Mesendoderm (in vitro differentiated cells): ENCODE results near the gene C2CD3.

Experiments
- DNase-seq: peaks from one replicate; pipeline ENCODE4 v3.0.0; 2013
- H2AK5ac ChIP-seq: 2 replicates; pipeline ENCODE4 v1.6.1; 2013; ENCODE audit warnings: low read length, inconsistent platforms
- H2BK120ac ChIP-seq: 2 replicates; pipeline ENCODE4 v1.6.1; 2013; ENCODE audit warnings: low read depth, mild to moderate bottlenecking, low read length, moderate library complexity, mixed read lengths
- H2BK15ac ChIP-seq: replicated peaks from 2 replicates; pipeline ENCODE4 v1.6.1; 2013; ENCODE audit warnings: low read depth, mild to moderate bottlenecking, moderate library complexity
- H2BK5ac ChIP-seq: 2 replicates; pipeline ENCODE4 v1.6.1; 2013; ENCODE audit warnings: low read length, inconsistent platforms
- H3K18ac ChIP-seq: 2 replicates; pipeline ENCODE4 v1.6.1; 2013; ENCODE audit warnings: mild to moderate bottlenecking, low read length, mixed read lengths
- H3K23ac ChIP-seq: one replicate; pipeline ENCODE4 v1.6.1; 2013; ENCODE audit warnings: low read length
- H3K27ac ChIP-seq: 2 replicates; pipeline ENCODE4 v1.5.1; 2013; ENCODE audit warnings: low read depth, mild to moderate bottlenecking, inconsistent platforms, low read length, moderate library complexity
- H3K27me3 ChIP-seq: 2 replicates; pipeline ENCODE4 v1.6.1; 2013; ENCODE audit warnings: low read length, control low read depth, mild to moderate bottlenecking, inconsistent platforms; ENCODE audit not compliant: insufficient read depth, poor library complexity
- H3K36me3 ChIP-seq: 2 replicates; pipeline ENCODE4 v1.6.1; 2013; ENCODE audit warnings: low read length, inconsistent platforms; ENCODE audit not compliant: control insufficient read depth, insufficient read depth
- H3K4ac ChIP-seq: one replicate; pipeline ENCODE4 v1.6.1; 2013; ENCODE audit warnings: low read depth, mild to moderate bottlenecking, low read length, moderate library complexity
- H3K4me1 ChIP-seq: 2 replicates; pipeline ENCODE4 v1.6.1; 2013; ENCODE audit warnings: low read depth, low read length, inconsistent platforms; ENCODE audit not compliant: control insufficient read depth
- H3K4me2 ChIP-seq: 2 replicates; pipeline ENCODE4 v1.6.1; 2013; ENCODE audit warnings: low read length
- H3K4me3 ChIP-seq: 2 replicates; pipeline ENCODE4 v1.5.1; 2013; ENCODE audit warnings: mild to moderate bottlenecking, low read length
- H3K56ac ChIP-seq: one replicate; pipeline ENCODE4 v1.6.1; 2013; ENCODE audit warnings: low read length
- H3K79me1 ChIP-seq: 2 replicates; pipeline ENCODE4 v1.6.1; 2013; ENCODE audit warnings: low read length, inconsistent platforms
- H3K79me2 ChIP-seq: 2 replicates; pipeline ENCODE4 v1.6.1; 2013; ENCODE audit warnings: mild to moderate bottlenecking, low read length; ENCODE audit not compliant: control insufficient read depth, insufficient read depth
- H3K9ac ChIP-seq: 2 replicates; pipeline ENCODE4 v1.6.1; 2013; ENCODE audit warnings: low read length, inconsistent platforms
- H4K5ac ChIP-seq: one replicate; pipeline ENCODE4 v1.6.1; 2013; ENCODE audit warnings: low read length
- H4K8ac ChIP-seq: one replicate; pipeline ENCODE4 v1.6.1; 2013; ENCODE audit warnings: low read depth, mild to moderate bottlenecking, control low read depth, low read length, moderate library complexity
- WGBS: extraction: QIAGEN DNeasy Blood & Tissue Kit; methylation state at CpG from one replicate; pipeline ENCODE4 v1.1.7; 2013; ENCODE audit warnings: low lambda C conversion rate, missing lambda C conversion rate; ENCODE audit not compliant: insufficient coverage; ENCODE audit errors: extremely low coverage; 5-methylcytosine and 5-hydroxymethylcytosine counted together

The C2CD3 gene

GRCh38 chr11:74050465-74050864 is 120.3 kb downstream of the C2CD3 start:
- no peak overlapping the region for H2BK15ac ChIP-seq
- no peaks in the 10 kb centered on the region for H3K79me2 ChIP-seq
- H2AK5ac ChIP-seq, result no peak overlapping the region
- no peak overlapping the region for H3K27ac ChIP-seq
- H3K23ac ChIP-seq, result no peak overlapping the region
- no peak overlapping the region for H3K4ac ChIP-seq
- H4K8ac ChIP-seq, result no peak overlapping the region
- no peak overlapping the region for H3K56ac ChIP-seq
- no CpG with 5 or more reads among the region's 3 CpGs for WGBS
- H4K5ac ChIP-seq, result no peak overlapping the region
- no peak overlapping the region for H3K18ac ChIP-seq
- no peak overlapping the region for H3K9ac ChIP-seq
- H3K36me3 ChIP-seq, result no peaks in the 10 kb centered on the region
- H3K79me1 ChIP-seq, result no peaks in the 10 kb centered on the region
- no peak overlapping the region for H3K4me2 ChIP-seq
- H3K27me3 ChIP-seq, result no peaks in the 10 kb centered on the region
- no peak overlapping the region for H2BK5ac ChIP-seq
- H3K4me1 ChIP-seq, result no peaks in the 10 kb centered on the region
- H3K4me3 ChIP-seq, result no peak overlapping the region
- no peak overlapping the region for H2BK120ac ChIP-seq
- no peak for DNase-seq

- Histone ChIP-seq H3K36me3 (no peaks in the 10 kb centered on the region), H3K4me3 (no peak overlapping the region)
These were observed 121.8 kb downstream of the C2CD3 start for GRCh38 chr11:74048993-74049392.

GRCh38 chr11:74044538-74044937 is 126.3 kb downstream of the C2CD3 start:
- peaks cover 3% of the 10 kb centered on the region for H3K36me3 ChIP-seq
- H2AK5ac ChIP-seq, result no peak overlapping the region
- no peak overlapping the region for H3K18ac ChIP-seq
- H3K27me3 ChIP-seq, result no peaks in the 10 kb centered on the region
- H2BK5ac ChIP-seq, result no peak overlapping the region
- H3K4me3 ChIP-seq, result no peak overlapping the region
- H3K79me2 ChIP-seq, result no peaks in the 10 kb centered on the region
- DNase-seq, result no peak
- H3K23ac ChIP-seq, result no peak overlapping the region
- no peak overlapping the region for H3K56ac ChIP-seq
- no peak overlapping the region for H3K4me2 ChIP-seq
- no peak overlapping the region for H3K4ac ChIP-seq
- H3K4me1 ChIP-seq, result no peaks in the 10 kb centered on the region
- no peak overlapping the region for H2BK120ac ChIP-seq
- H4K5ac ChIP-seq, result no peak overlapping the region
- no peak overlapping the region for H3K27ac ChIP-seq
- no peak overlapping the region for H4K8ac ChIP-seq
- H3K79me1 ChIP-seq, result no peaks in the 10 kb centered on the region
- H3K9ac ChIP-seq, result no peak overlapping the region
- no CpG with 5 or more reads among the region's 2 CpGs for WGBS
- H2BK15ac ChIP-seq, result no peak overlapping the region

More at GRCh38 chr11:74048993-74049392, 121.8 kb downstream of the C2CD3 start:
- no peak overlapping the region for H4K5ac ChIP-seq
- no CpG with 5 or more reads among the region's 5 CpGs for WGBS
- no peaks in the 10 kb centered on the region for H3K79me2 ChIP-seq
- no peak overlapping the region for H3K18ac ChIP-seq
- H3K23ac ChIP-seq, result no peak overlapping the region
- DNase-seq, result no peak
- H3K4ac ChIP-seq, result no peak overlapping the region
- H3K4me2 ChIP-seq, result no peak overlapping the region
- no peak overlapping the region for H2BK15ac ChIP-seq
- no peaks in the 10 kb centered on the region for H3K79me1 ChIP-seq
- no peak overlapping the region for H3K27ac ChIP-seq
- H2BK120ac ChIP-seq, result no peak overlapping the region
- H3K56ac ChIP-seq, result no peak overlapping the region
- H3K4me1 ChIP-seq, result no peaks in the 10 kb centered on the region
- H3K9ac ChIP-seq, result no peak overlapping the region
- no peak overlapping the region for H2AK5ac ChIP-seq
- no peak overlapping the region for H2BK5ac ChIP-seq
- H4K8ac ChIP-seq, result no peak overlapping the region
- no peaks in the 10 kb centered on the region for H3K27me3 ChIP-seq

- Histone ChIP-seq H2BK5ac (no peak overlapping the region), H2BK120ac (no peak overlapping the region), H3K4me1 (no peaks in the 10 kb centered on the region), H3K56ac (no peak overlapping the region), H3K27me3 (no peaks in the 10 kb centered on the region), H3K9ac (no peak overlapping the region), H3K79me2 (no peaks in the 10 kb centered on the region), H2BK15ac (no peak overlapping the region), H3K79me1 (no peaks in the 10 kb centered on the region), H3K23ac (no peak overlapping the region), H3K4me3 (no peak overlapping the region), H3K27ac (no peak overlapping the region), H3K4me2 (no peak overlapping the region), H3K36me3 (peaks cover 3% of the 10 kb centered on the region), H3K18ac (no peak overlapping the region), H4K8ac (no peak overlapping the region), H4K5ac (no peak overlapping the region), H2AK5ac (no peak overlapping the region), H3K4ac (no peak overlapping the region)
- no peak for DNase-seq
- no CpG with 5 or more reads among the region's 1 CpG for WGBS
These were observed 127.4 kb downstream of the C2CD3 start for GRCh38 chr11:74043450-74043849.

- Histone ChIP-seq H3K4me1 (no peaks in the 10 kb centered on the region), H3K23ac (no peak overlapping the region), H4K8ac (no peak overlapping the region), H2AK5ac (no peak overlapping the region), H2BK15ac (no peak overlapping the region), H3K18ac (no peak overlapping the region), H3K36me3 (peaks cover 3% of the 10 kb centered on the region), H3K9ac (no peak overlapping the region), H3K56ac (no peak overlapping the region), H4K5ac (no peak overlapping the region), H3K79me1 (no peaks in the 10 kb centered on the region), H3K4ac (no peak overlapping the region), H3K27me3 (no peaks in the 10 kb centered on the region), H3K27ac (no peak overlapping the region), H2BK5ac (no peak overlapping the region), H3K4me3 (no peak overlapping the region), H3K79me2 (no peaks in the 10 kb centered on the region), H3K4me2 (no peak overlapping the region), H2BK120ac (no peak overlapping the region)
- WGBS, result no CpG with 5 or more reads among the region's 4 CpGs
- no peak for DNase-seq
These were observed 133.5 kb downstream of the C2CD3 start for GRCh38 chr11:74037309-74037708.

GRCh38 chr11:74035264-74035663 is 135.5 kb downstream of the C2CD3 start:
- no peaks in the 10 kb centered on the region for H3K79me2 ChIP-seq
- no peaks in the 10 kb centered on the region for H3K36me3 ChIP-seq
- no peaks in the 10 kb centered on the region for H3K27me3 ChIP-seq
- H3K56ac ChIP-seq, result no peak overlapping the region
- H3K27ac ChIP-seq, result no peak overlapping the region
- no peak overlapping the region for H2BK120ac ChIP-seq
- H2BK5ac ChIP-seq, result no peak overlapping the region
- H4K5ac ChIP-seq, result no peak overlapping the region
- H3K4me3 ChIP-seq, result no peak overlapping the region
- no CpG with 5 or more reads among the region's 1 CpG for WGBS
- H3K79me1 ChIP-seq, result no peaks in the 10 kb centered on the region
- no peak overlapping the region for H2BK15ac ChIP-seq
- H2AK5ac ChIP-seq, result no peak overlapping the region
- no peak overlapping the region for H4K8ac ChIP-seq
- no peaks in the 10 kb centered on the region for H3K4me1 ChIP-seq
- no peak for DNase-seq
- H3K18ac ChIP-seq, result no peak overlapping the region
- H3K4ac ChIP-seq, result no peak overlapping the region
- no peak overlapping the region for H3K9ac ChIP-seq
- no peak overlapping the region for H3K23ac ChIP-seq
- no peak overlapping the region for H3K4me2 ChIP-seq
